Mucosa of descending colon (tissue), 3 donors: ENCODE results near the gene UGT2B17. TPM values are rescaled to one million over a fixed set of nuclear protein-coding genes. Genes with fewer than 3 reads are reported as not detected.

Experiments used
- ATAC-seq: fragments of 200-7000 bp; cut with Tn5 transposase; one replicate; pipeline ENCODE4 v1.9.1; 2020; ENCODE audit warnings: mild to moderate bottlenecking, moderate library complexity
- DNase-seq, 3 donors: peaks; one replicate each; pipeline ENCODE4 v3.0.0-alpha.2; 2020
- H3K36me3 ChIP-seq: fragments of 200-600 bp; one replicate; pipeline ENCODE4 v1.8.0; 2021; ENCODE audit warnings: low read depth, mild to moderate bottlenecking
- H3K4me1 ChIP-seq: fragments of 200-600 bp; one replicate; pipeline ENCODE4 v1.8.0; 2021; ENCODE audit warnings: low read depth, mild to moderate bottlenecking
- H3K4me3 ChIP-seq: fragments of 200-600 bp; one replicate; pipeline ENCODE4 v1.8.0; 2021; ENCODE audit warnings: mild to moderate bottlenecking
- H3K9me3 ChIP-seq: fragments of 200-600 bp; one replicate; pipeline ENCODE4 v1.8.0; 2021; ENCODE audit warnings: mild to moderate bottlenecking
- CTCF ChIP-seq: fragments of 200-600 bp; IDR thresholded peaks from one replicate; pipeline ENCODE4 v1.8.0; 2022; ENCODE audit warnings: antibody characterized with exemption, mild to moderate bottlenecking
- intact Hi-C, 2 donors: fragments of 100-400 bp; cut with DNase I in 1 of 2; cut with micrococcal nuclease in 1 of 2; formaldehyde crosslinking; loops; one replicate each; pipeline versions ENCODE4 v1.11.0 to v1.11.1; 2022; cut with DNase I, micrococcal nuclease
- total RNA-seq, 3 donors: library from RNA; stranded (reverse); fragmentation: NEBNext Ultra II Directional in 2 of 3; extraction: Animal tissue kit (Norgen Biotek cat#: 25700) in 2 of 3; gene quantifications; one replicate each; pipeline versions ENCODE4 v1.2.1 to v1.2.4, GENCODE V29; 2021 to 2023
- donor health status: DM: no; HTN: no; CAD: no; lungs with moderate emphysema.
- donor health status: DM: no; HTN: no; CAD: no.
- donor health status: DM: no; HTN: yes; CAD: no.

The UGT2B17 gene
- total RNA-seq, 3 donors from 2014 or later: 534 to 1,338 (median 703) TPM

- intact Hi-C loops: no loop called here
- Histone ChIP-seq H3K36me3 (no peaks in the 10 kb centered on the region), H3K4me3 (no peak overlapping the region), H3K9me3 (no peaks in the 10 kb centered on the region), H3K4me1 (no peaks in the 10 kb centered on the region)
- no peak for TF ChIP-seq CTCF
- ATAC-seq: no peak
- peak in 1 of 3 donors; percentile 4 for DNase-seq
These were observed 85.2 kb downstream of the UGT2B17 start for GRCh38 chr4:68490826-68491457.

- intact Hi-C loops: loop anchor here in 1 of 2 donors (10.0 kb wide), 1 partner anchor 145 kb away; no protein-coding TSS in a partner anchor
- Histone ChIP-seq H3K9me3 (no peaks in the 10 kb centered on the region), H3K4me1 (no peaks in the 10 kb centered on the region), H3K36me3 (no peaks in the 10 kb centered on the region), H3K4me3 (no peak overlapping the region)
- DNase-seq (peak in 1 of 3 donors; percentile 14), ATAC-seq (no peak)
- no peak for TF ChIP-seq CTCF
These were observed 86.8 kb downstream of the UGT2B17 start for GRCh38 chr4:68489338-68489737.

Other genes with a start within 250 kb of the UGT2B17 start
- 10 to 100 TPM; 55.1 to 92.3 (median 73.6) TPM for gene YTHDC1, start 226.2 kb downstream of the UGT2B17 start, total RNA-seq
- not detected for gene TMPRSS11E, start 128.9 kb downstream of the UGT2B17 start, total RNA-seq
- gene UGT2B15, start 94.3 kb upstream of the UGT2B17 start, total RNA-seq: 100 to 1,000 TPM in 2 of 3 donors, 10 to 100 TPM in 1; 61.8 to 203 (median 133) TPM
- under 1 TPM in 2 of 3 donors, not detected in 1; 0.24 to 0.46 TPM for gene UGT2B10, start 239.7 kb upstream of the UGT2B17 start, total RNA-seq